Pancreas (tissue), 10 donors: ENCODE data around the gene ZDHHC7. TPM values are rescaled to one million over a fixed set of nuclear protein-coding genes. Genes with fewer than 3 reads are reported as not detected.

Source experiments
- ATAC-seq, 4 donors: fragments of 200-7000 bp; cut with Tn5 transposase; one replicate each; pipeline versions ENCODE4 v1.8.0 to v1.9.1; 2020; ENCODE audit warnings: mild to moderate bottlenecking in 4 of 4, moderate library complexity in 4 of 4
- DNase-seq, 6 donors: peaks; one replicate each; pipeline ENCODE4 v3.0.0-alpha.2; 2020
- FAIRE-seq: peaks from 2 replicates; lab custom pipeline; 2012; peaks lifted over from hg19 to GRCh38; lab: Jason Lieb, UNC
- H3K27ac ChIP-seq, 4 donors: fragments of 200-600 bp; sonication (generic); 1 replicate in 3 of 4; 2 replicates in 1 of 4; pipeline versions ENCODE4 v1.5.0 to v1.8.0; 2020
- H3K27me3 ChIP-seq, 4 donors: fragments of 200-600 bp; one replicate each; pipeline ENCODE4 v1.8.0; 2021
- H3K36me3 ChIP-seq, 3 donors: fragments of 200-600 bp; sonication (generic) in 1 of 3; one replicate each; pipeline versions ENCODE4 v1.5.0 to v1.8.0; 2020 to 2021
- H3K4me1 ChIP-seq, 3 donors: fragments of 200-600 bp; one replicate each; pipeline ENCODE4 v1.8.0; 2021
- H3K4me3 ChIP-seq, 4 donors: fragments of 200-600 bp; sonication (generic) in 2 of 4; one replicate each; pipeline versions ENCODE4 v1.5.0 to v1.8.0; 2020 to 2021
- H3K9me3 ChIP-seq, 4 donors: fragments of 200-600 bp; one replicate each; pipeline ENCODE4 v1.8.0; 2021
- CTCF ChIP-seq, 4 donors: fragments of 200-600 bp; sonication (generic) in 3 of 4; IDR thresholded peaks; one replicate each; pipeline versions ENCODE4 v1.5.0 to v1.8.0; 2021; ENCODE audit warnings: antibody characterized with exemption in 4 of 4
- WGBS, 2 donors: extraction: QIAGEN DNeasy Blood & Tissue Kit; methylation state at CpG; one replicate each; pipeline ENCODE4 v1.1.7; 2013; 5-methylcytosine and 5-hydroxymethylcytosine counted together
- intact Hi-C, 3 donors: fragments of 100-400 bp; cut with DNase I; formaldehyde crosslinking; loops; one replicate each; pipeline versions ENCODE4 v1.11.1 to v1.14.2; 2022
- polyA plus RNA-seq, 2 donors: library from polyadenylated mRNA; stranded (reverse); fragments of 200-250 nt; gene quantifications; one replicate each; pipeline ENCODE4 v1.2.3, GENCODE V29; 2013
- total RNA-seq, 6 donors: library from RNA; stranded (reverse); fragmentation: NEBNext Ultra II Directional in 4 of 6; extraction: Animal tissue kit (Norgen Biotek cat#: 25700) in 4 of 6; gene quantifications; one replicate each; pipeline versions ENCODE4 v1.2.1 to v1.2.4, GENCODE V29; 2021 to 2023
- donor health status: healthy with polysubstance abuse.
- donor health status: DM: no; HTN: no; CAD: no; lungs with moderate emphysema.
- donor health status: DM: no; HTN: no; CAD: no.
- donor health status: control.
- donor health status: control.
- donor health status: Bipolar disorder and iron deficiency.
- donor health status: DM: yes; HTN: yes; CAD: no.
- donor health status: DM: no; HTN: no; CAD: no.
- donor health status: DM: no; HTN: no; CAD: no.
- donor health status: DM: yes; HTN: yes; CAD: no.

The ZDHHC7 gene
- total and polyA plus RNA-seq, 8 donors: 10.7 to 28.8 (median 17.9) TPM

- intact Hi-C loops: no loop called here
- ATAC-seq: peak in 3 of 4 donors; percentile 25 to 34 (median 30)
- peak in 2 of 6 donors; percentile 9 to 14 for DNase-seq
- H3K27me3 ChIP-seq: no peaks in the 10 kb centered on the region
- no peaks in the 10 kb centered on the region for H3K9me3 ChIP-seq
- H3K36me3 ChIP-seq: no peaks in the 10 kb centered on the region
- WGBS, 2 donors: 70 to 72% methylated on average over 10 of the region's 10 CpGs
- H3K4me1 ChIP-seq: peaks cover 20 to 73% (median 44%) of the 10 kb centered on the region in 3 donors
- FAIRE-seq: no peak
- TF ChIP-seq CTCF (IDR thresholded peaks at IDR 0.05): no peak
- peak overlapping the region in 3 of 4 donors; percentile 11 to 30 (median 19) for H3K27ac ChIP-seq
- no peak overlapping the region for H3K4me3 ChIP-seq
Observed at GRCh38 chr16:85004587-85005205, 6.6 kb downstream of the ZDHHC7 start.

GRCh38 chr16:85003725-85004586, 7.4 kb downstream of the ZDHHC7 start:
- no peak overlapping the region for H3K4me3 ChIP-seq
- intact Hi-C loops: no loop called here
- ATAC-seq (no peak), DNase-seq (peak in 2 of 6 donors; percentile 12 to 23), FAIRE-seq (no peak)
- H3K27me3 ChIP-seq: no peaks in the 10 kb centered on the region
- WGBS, 2 donors: 71 to 78% methylated on average over 16 of the region's 16 CpGs
- peaks cover 27 to 70% (median 46%) of the 10 kb centered on the region in 3 donors for H3K4me1 ChIP-seq
- no peaks in the 10 kb centered on the region for H3K9me3 ChIP-seq
- H3K27ac ChIP-seq: peak overlapping the region in 2 of 4 donors; percentile 75 to 82
- no peak for TF ChIP-seq CTCF (IDR thresholded peaks at IDR 0.05)
- H3K36me3 ChIP-seq: no peaks in the 10 kb centered on the region

- Histone ChIP-seq H3K4me3 (no peak overlapping the region), H3K27ac (peak overlapping the region in 3 of 4 donors; percentile 26 to 82 (median 75)), H3K9me3 (no peaks in the 10 kb centered on the region), H3K36me3 (no peaks in the 10 kb centered on the region), H3K4me1 (peaks cover 36 to 70% (median 41%) of the 10 kb centered on the region in 3 donors), H3K27me3 (no peaks in the 10 kb centered on the region)
- ATAC-seq (no peak), DNase-seq (peak in 1 of 6 donors; percentile 53), FAIRE-seq (no peak)
- WGBS, 2 donors: 90 to 91% methylated on average over 13 of the region's 13 CpGs
- no peak for TF ChIP-seq CTCF (IDR thresholded peaks at IDR 0.05)
- intact Hi-C loops: no loop called here
Observed at GRCh38 chr16:85003076-85003475, 8.3 kb downstream of the ZDHHC7 start.

- FAIRE-seq (no peak), ATAC-seq (peak in 2 of 4 donors; percentile 4 to 46), DNase-seq (peak in 2 of 6 donors; percentile 40 to 43)
- Histone ChIP-seq H3K9me3 (no peaks in the 10 kb centered on the region), H3K4me3 (no peak overlapping the region), H3K27ac (peak overlapping the region; percentile 26 to 82 (median 50)), H3K4me1 (peaks cover 37 to 67% (median 41%) of the 10 kb centered on the region in 3 donors), H3K27me3 (no peaks in the 10 kb centered on the region), H3K36me3 (no peaks in the 10 kb centered on the region)
- intact Hi-C loops: no loop called here
- WGBS, 2 donors: 71 to 77% methylated on average over 12 of the region's 12 CpGs
- no peak for TF ChIP-seq CTCF (IDR thresholded peaks at IDR 0.05)
Observed at GRCh38 chr16:85002608-85003007, 8.7 kb downstream of the ZDHHC7 start.
